Mesendoderm (in vitro differentiated cells): ENCODE data around the gene PLCL1.

ENCODE experiments used
- DNase-seq: peaks from one replicate; pipeline ENCODE4 v3.0.0; 2013
- H2AK5ac ChIP-seq: 2 replicates; pipeline ENCODE4 v1.6.1; 2013; ENCODE audit warnings: low read length, inconsistent platforms
- H2BK120ac ChIP-seq: 2 replicates; pipeline ENCODE4 v1.6.1; 2013; ENCODE audit warnings: low read depth, mild to moderate bottlenecking, low read length, moderate library complexity, mixed read lengths
- H2BK15ac ChIP-seq: replicated peaks from 2 replicates; pipeline ENCODE4 v1.6.1; 2013; ENCODE audit warnings: low read depth, mild to moderate bottlenecking, moderate library complexity
- H2BK5ac ChIP-seq: 2 replicates; pipeline ENCODE4 v1.6.1; 2013; ENCODE audit warnings: low read length, inconsistent platforms
- H3K18ac ChIP-seq: 2 replicates; pipeline ENCODE4 v1.6.1; 2013; ENCODE audit warnings: mild to moderate bottlenecking, low read length, mixed read lengths
- H3K23ac ChIP-seq: one replicate; pipeline ENCODE4 v1.6.1; 2013; ENCODE audit warnings: low read length
- H3K27ac ChIP-seq: 2 replicates; pipeline ENCODE4 v1.5.1; 2013; ENCODE audit warnings: low read depth, mild to moderate bottlenecking, inconsistent platforms, low read length, moderate library complexity
- H3K27me3 ChIP-seq: 2 replicates; pipeline ENCODE4 v1.6.1; 2013; ENCODE audit warnings: low read length, control low read depth, mild to moderate bottlenecking, inconsistent platforms; ENCODE audit not compliant: insufficient read depth, poor library complexity
- H3K36me3 ChIP-seq: 2 replicates; pipeline ENCODE4 v1.6.1; 2013; ENCODE audit warnings: low read length, inconsistent platforms; ENCODE audit not compliant: control insufficient read depth, insufficient read depth
- H3K4ac ChIP-seq: one replicate; pipeline ENCODE4 v1.6.1; 2013; ENCODE audit warnings: low read depth, mild to moderate bottlenecking, low read length, moderate library complexity
- H3K4me1 ChIP-seq: 2 replicates; pipeline ENCODE4 v1.6.1; 2013; ENCODE audit warnings: low read depth, low read length, inconsistent platforms; ENCODE audit not compliant: control insufficient read depth
- H3K4me2 ChIP-seq: 2 replicates; pipeline ENCODE4 v1.6.1; 2013; ENCODE audit warnings: low read length
- H3K4me3 ChIP-seq: 2 replicates; pipeline ENCODE4 v1.5.1; 2013; ENCODE audit warnings: mild to moderate bottlenecking, low read length
- H3K56ac ChIP-seq: one replicate; pipeline ENCODE4 v1.6.1; 2013; ENCODE audit warnings: low read length
- H3K79me1 ChIP-seq: 2 replicates; pipeline ENCODE4 v1.6.1; 2013; ENCODE audit warnings: low read length, inconsistent platforms
- H3K79me2 ChIP-seq: 2 replicates; pipeline ENCODE4 v1.6.1; 2013; ENCODE audit warnings: mild to moderate bottlenecking, low read length; ENCODE audit not compliant: control insufficient read depth, insufficient read depth
- H3K9ac ChIP-seq: 2 replicates; pipeline ENCODE4 v1.6.1; 2013; ENCODE audit warnings: low read length, inconsistent platforms
- H4K5ac ChIP-seq: one replicate; pipeline ENCODE4 v1.6.1; 2013; ENCODE audit warnings: low read length
- H4K8ac ChIP-seq: one replicate; pipeline ENCODE4 v1.6.1; 2013; ENCODE audit warnings: low read depth, mild to moderate bottlenecking, control low read depth, low read length, moderate library complexity
- WGBS: extraction: QIAGEN DNeasy Blood & Tissue Kit; methylation state at CpG from one replicate; pipeline ENCODE4 v1.1.7; 2013; ENCODE audit warnings: low lambda C conversion rate, missing lambda C conversion rate; ENCODE audit not compliant: insufficient coverage; ENCODE audit errors: extremely low coverage; 5-methylcytosine and 5-hydroxymethylcytosine counted together

PLCL1 gene

DNA sequence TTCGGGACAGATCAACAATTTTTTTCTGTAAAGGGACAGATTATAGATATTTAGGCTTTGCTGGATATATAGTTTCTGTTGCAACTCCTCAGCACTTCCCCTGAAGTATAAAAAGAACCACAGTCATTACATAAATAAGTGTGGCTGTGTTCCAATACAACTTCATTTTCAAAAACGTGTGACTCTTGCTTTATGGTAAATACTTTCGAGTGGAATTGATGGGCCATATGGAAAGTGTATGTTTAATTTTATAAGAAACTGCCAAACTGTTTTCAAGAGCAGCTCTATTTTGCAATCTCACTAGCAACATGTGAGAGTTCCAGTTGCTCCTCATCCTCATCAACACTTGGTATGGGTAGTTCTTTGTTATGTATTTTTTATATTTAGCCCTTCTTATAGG, 370.9 kb downstream of the PLCL1 start:
- H3K4me3 ChIP-seq = no peak overlapping the region
- H3K56ac ChIP-seq = no peak overlapping the region
- no peak overlapping the region for H3K4me2 ChIP-seq
- no peaks in the 10 kb centered on the region for H3K36me3 ChIP-seq
- no peak overlapping the region for H3K27ac ChIP-seq
- no peak overlapping the region for H3K4ac ChIP-seq
- WGBS = no CpG with 5 or more reads among the region's 3 CpGs
- no peak overlapping the region for H2BK15ac ChIP-seq
- H4K8ac ChIP-seq = no peak overlapping the region
- H2BK5ac ChIP-seq = no peak overlapping the region
- no peaks in the 10 kb centered on the region for H3K27me3 ChIP-seq
- no peak overlapping the region for H3K18ac ChIP-seq
- no peaks in the 10 kb centered on the region for H3K79me2 ChIP-seq
- H4K5ac ChIP-seq = no peak overlapping the region
- H2BK120ac ChIP-seq = no peak overlapping the region
- no peaks in the 10 kb centered on the region for H3K4me1 ChIP-seq
- no peak overlapping the region for H3K9ac ChIP-seq
- no peak overlapping the region for H3K23ac ChIP-seq
- H2AK5ac ChIP-seq = no peak overlapping the region
- no peaks in the 10 kb centered on the region for H3K79me1 ChIP-seq
- no peak for DNase-seq

DNA sequence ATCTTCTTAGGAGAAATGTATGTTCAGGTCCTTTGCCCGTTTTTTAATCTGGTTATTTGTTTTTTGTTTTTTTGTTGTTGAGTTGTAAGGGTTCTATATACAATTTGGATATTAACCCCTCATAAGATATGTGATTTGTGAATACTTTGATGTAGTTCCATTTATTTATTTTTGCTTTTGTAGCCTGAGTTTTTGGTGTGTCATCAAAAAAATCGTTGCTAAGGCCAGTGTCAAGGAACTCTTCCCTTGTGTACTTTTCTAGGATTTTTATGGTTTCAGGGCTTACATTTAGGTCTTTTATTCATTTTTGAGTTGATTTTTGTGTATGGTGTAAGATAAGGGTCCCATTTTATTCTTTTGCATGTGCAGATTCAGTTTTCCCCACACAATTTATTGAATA, 372.6 kb downstream of the PLCL1 start:
- Histone ChIP-seq H3K9ac (no peak overlapping the region), H2BK120ac (no peak overlapping the region), H3K23ac (no peak overlapping the region), H3K36me3 (no peaks in the 10 kb centered on the region), H2AK5ac (no peak overlapping the region), H2BK5ac (no peak overlapping the region), H3K4me3 (no peak overlapping the region), H3K56ac (no peak overlapping the region), H2BK15ac (no peak overlapping the region), H3K79me2 (no peaks in the 10 kb centered on the region), H3K79me1 (no peaks in the 10 kb centered on the region), H3K4me2 (no peak overlapping the region), H3K27ac (no peak overlapping the region), H3K4me1 (no peaks in the 10 kb centered on the region), H3K18ac (no peak overlapping the region), H3K4ac (no peak overlapping the region), H3K27me3 (no peaks in the 10 kb centered on the region), H4K5ac (no peak overlapping the region), H4K8ac (no peak overlapping the region)
- DNase-seq = no peak
- WGBS = no CpG with 5 or more reads among the region's 2 CpGs

DNA sequence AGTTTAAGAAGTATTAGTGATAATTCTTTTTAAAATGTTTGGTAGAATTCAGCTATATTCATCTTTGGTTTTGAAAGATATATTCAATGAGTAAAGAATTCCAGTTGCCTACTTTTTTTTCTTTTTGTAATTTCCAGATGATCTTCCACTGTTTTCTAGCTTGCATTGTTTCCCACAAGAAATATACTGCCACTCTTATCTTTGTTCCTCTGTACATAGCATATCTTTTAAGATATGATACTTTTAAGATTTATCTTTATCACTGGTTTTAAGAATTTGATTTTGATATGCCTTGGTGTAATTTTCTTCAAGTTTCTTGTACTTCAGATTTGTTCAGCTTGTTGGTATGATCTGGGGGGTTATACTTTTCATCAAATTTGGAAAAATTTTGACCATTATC, 374.4 kb downstream of the PLCL1 start:
- Histone ChIP-seq H4K8ac (no peak overlapping the region), H2BK120ac (no peak overlapping the region), H3K56ac (no peak overlapping the region)

DNA sequence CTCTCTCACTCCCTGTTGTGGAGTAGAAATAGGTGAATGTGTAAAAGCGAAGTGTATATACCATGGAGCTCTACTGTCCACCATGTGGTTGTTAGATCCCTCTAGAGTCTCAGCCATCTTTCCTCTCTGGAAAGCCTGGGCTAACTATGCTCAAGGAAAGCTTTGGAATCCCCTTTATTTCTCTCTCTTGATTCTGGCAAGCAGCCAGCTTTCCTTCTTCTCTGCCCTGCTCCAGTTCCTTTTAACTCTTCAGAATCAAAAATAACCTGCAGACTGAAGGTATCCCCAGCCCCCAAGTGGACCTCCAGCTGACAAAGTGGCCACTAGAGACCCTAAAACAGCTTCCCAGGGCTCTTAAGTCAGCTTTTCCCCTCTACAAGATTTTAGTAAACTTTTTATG, 381.9 kb downstream of the PLCL1 start:
- no peak overlapping the region for H2BK15ac ChIP-seq
- no peak overlapping the region for H3K4ac ChIP-seq
- no peaks in the 10 kb centered on the region for H3K79me1 ChIP-seq
- no peak overlapping the region for H4K8ac ChIP-seq
- no peaks in the 10 kb centered on the region for H3K27me3 ChIP-seq
- H3K23ac ChIP-seq = no peak overlapping the region
- no peak overlapping the region for H2BK120ac ChIP-seq
- H3K36me3 ChIP-seq = no peaks in the 10 kb centered on the region
- H3K27ac ChIP-seq = no peak overlapping the region
- no peak overlapping the region for H2BK5ac ChIP-seq
- DNase-seq = no peak
- no peaks in the 10 kb centered on the region for H3K79me2 ChIP-seq
- H3K56ac ChIP-seq = no peak overlapping the region
- H2AK5ac ChIP-seq = no peak overlapping the region
- H3K4me2 ChIP-seq = no peak overlapping the region
- H3K9ac ChIP-seq = no peak overlapping the region
- H3K4me1 ChIP-seq = no peaks in the 10 kb centered on the region
- no peak overlapping the region for H3K4me3 ChIP-seq
- no peak overlapping the region for H4K5ac ChIP-seq
- no CpG with 5 or more reads among the region's 1 CpG for WGBS
- no peak overlapping the region for H3K18ac ChIP-seq

More for the DNA sequence above, 374.4 kb downstream of the PLCL1 start:
- Histone ChIP-seq H3K23ac (no peak overlapping the region), H3K79me2 (no peaks in the 10 kb centered on the region), H4K5ac (no peak overlapping the region), H2BK15ac (no peak overlapping the region), H3K4me1 (no peaks in the 10 kb centered on the region), H3K79me1 (no peaks in the 10 kb centered on the region), H2AK5ac (no peak overlapping the region), H3K4ac (no peak overlapping the region), H3K4me2 (no peak overlapping the region), H3K27ac (no peak overlapping the region), H3K4me3 (no peak overlapping the region), H3K9ac (no peak overlapping the region), H3K27me3 (no peaks in the 10 kb centered on the region), H3K36me3 (no peaks in the 10 kb centered on the region), H3K18ac (no peak overlapping the region), H2BK5ac (no peak overlapping the region)
- DNase-seq = no peak

DNA sequence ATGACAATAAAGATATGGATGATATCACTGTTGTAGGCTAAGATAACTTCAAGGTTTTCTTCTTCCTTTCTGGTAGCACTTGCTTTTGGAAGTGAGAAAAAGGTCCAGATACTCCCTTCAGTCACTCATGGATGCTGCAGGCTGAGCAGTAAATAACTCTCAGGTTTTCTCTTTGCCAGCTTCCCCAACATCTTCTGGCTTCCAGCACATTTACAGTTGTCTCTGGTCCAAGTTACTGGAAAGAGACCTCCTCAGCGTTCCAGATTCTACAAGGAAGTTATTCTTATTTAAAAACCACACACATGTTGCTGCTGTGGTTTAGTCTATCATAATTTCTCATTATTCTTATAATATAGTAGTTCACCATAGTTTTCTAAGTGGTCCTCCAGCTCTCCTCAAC, 383.4 kb downstream of the PLCL1 start:
- Histone ChIP-seq H2AK5ac (no peak overlapping the region), H3K27me3 (no peaks in the 10 kb centered on the region), H3K4me2 (no peak overlapping the region), H2BK15ac (no peak overlapping the region), H3K36me3 (no peaks in the 10 kb centered on the region), H3K27ac (no peak overlapping the region), H4K5ac (no peak overlapping the region), H3K4me3 (no peak overlapping the region), H3K18ac (no peak overlapping the region), H3K79me1 (no peaks in the 10 kb centered on the region), H2BK120ac (no peak overlapping the region), H3K56ac (no peak overlapping the region), H2BK5ac (no peak overlapping the region), H3K23ac (no peak overlapping the region), H4K8ac (no peak overlapping the region), H3K9ac (no peak overlapping the region), H3K4ac (no peak overlapping the region), H3K79me2 (no peaks in the 10 kb centered on the region), H3K4me1 (no peaks in the 10 kb centered on the region)
- DNase-seq = no peak
- WGBS = no CpG with 5 or more reads among the region's 1 CpG

DNA sequence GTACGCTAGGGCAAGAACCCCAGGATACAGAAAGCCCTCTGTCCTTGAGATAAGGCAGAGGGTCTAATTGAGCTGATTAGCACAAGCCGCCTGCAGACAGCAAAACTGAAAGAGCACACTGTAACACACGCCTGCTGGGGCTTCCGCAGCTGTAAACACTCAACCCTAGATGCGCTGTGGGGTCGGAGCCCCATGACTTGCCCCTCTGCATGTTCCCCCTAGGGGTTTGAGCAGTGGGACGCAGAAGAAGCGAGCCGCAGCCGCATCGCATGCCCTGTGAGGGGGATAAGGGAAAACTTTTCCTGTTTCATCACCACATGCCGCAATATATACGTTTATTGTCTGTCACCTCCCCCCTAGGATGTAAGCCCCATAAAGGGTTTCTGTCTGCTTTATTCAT, 384.6 kb downstream of the PLCL1 start:
- Histone ChIP-seq H2BK120ac (no peak overlapping the region), H4K5ac (no peak overlapping the region), H3K27ac (no peak overlapping the region), H3K4me2 (no peak overlapping the region), H4K8ac (no peak overlapping the region), H3K18ac (no peak overlapping the region), H3K79me1 (no peaks in the 10 kb centered on the region), H3K4me1 (no peaks in the 10 kb centered on the region), H3K56ac (no peak overlapping the region), H3K23ac (no peak overlapping the region), H3K4me3 (no peak overlapping the region), H3K4ac (no peak overlapping the region), H2BK15ac (no peak overlapping the region), H2AK5ac (no peak overlapping the region), H3K79me2 (no peaks in the 10 kb centered on the region), H3K9ac (no peak overlapping the region), H2BK5ac (no peak overlapping the region), H3K36me3 (no peaks in the 10 kb centered on the region), H3K27me3 (no peaks in the 10 kb centered on the region)
- WGBS = no CpG with 5 or more reads among the region's 13 CpGs
- DNase-seq = peak; percentile 55
